Memory B cell (primary cell): ENCODE measurements around the gene PLEKHG2.

ENCODE experiments used
- ATAC-seq: fragments of 150-1000 bp; cut with Tn5 transposase; 2 replicates; pipeline ENCODE4 v1.10.0; 2021; ENCODE audit warnings: low read depth, mild to moderate bottlenecking, moderate library complexity
- DNase-seq, 2 donors: peaks; one replicate each; pipeline ENCODE4 v3.0.0; 2022; ENCODE audit warnings: low spot score in 2 of 2
- H3K27ac Mint-ChIP-seq: one replicate; pipeline ENCODE4 v1.8.0; 2022; ENCODE audit warnings: mild to moderate bottlenecking, moderate library complexity, mixed read lengths
- H3K27me3 Mint-ChIP-seq: one replicate; pipeline ENCODE4 v1.8.0; 2022; ENCODE audit warnings: mixed read lengths
- H3K36me3 Mint-ChIP-seq: one replicate; pipeline ENCODE4 v1.8.0; 2022; ENCODE audit warnings: mild to moderate bottlenecking, mixed read lengths
- H3K4me1 Mint-ChIP-seq: one replicate; pipeline ENCODE4 v1.8.0; 2022; ENCODE audit warnings: mixed read lengths
- H3K4me3 Mint-ChIP-seq: one replicate; pipeline ENCODE4 v1.8.0; 2022; ENCODE audit warnings: mild to moderate bottlenecking, moderate library complexity, mixed read lengths
- H3K9me3 Mint-ChIP-seq: one replicate; pipeline ENCODE4 v1.8.0; 2022; ENCODE audit warnings: mixed read lengths

Gene PLEKHG2

GRCh38 chr19:39416152-39417120 is 4.0 kb downstream of the PLEKHG2 start:
- no peak overlapping the region for H3K27ac Mint-ChIP-seq
- no peak for ATAC-seq
- no peaks in the 10 kb centered on the region for H3K9me3 Mint-ChIP-seq

GRCh38 chr19:39417463-39418181 is 5.2 kb downstream of the PLEKHG2 start:
- Mint-ChIP-seq H3K9me3 (no peaks in the 10 kb centered on the region), H3K27me3 (no peaks in the 10 kb centered on the region), H3K27ac (no peak overlapping the region), H3K4me1 (peaks cover 15% of the 10 kb centered on the region), H3K36me3 (peaks cover 8% of the 10 kb centered on the region), H3K4me3 (no peak overlapping the region)
- ATAC-seq (peak; percentile 29), DNase-seq (no peak)

More at GRCh38 chr19:39416152-39417120, 4.0 kb downstream of the PLEKHG2 start:
- Mint-ChIP-seq H3K4me3 (no peak overlapping the region), H3K27me3 (no peaks in the 10 kb centered on the region), H3K36me3 (peaks cover 9% of the 10 kb centered on the region), H3K4me1 (peaks cover 21% of the 10 kb centered on the region)
- DNase-seq, result no peak

GRCh38 chr19:39419003-39419402 is 6.5 kb downstream of the PLEKHG2 start:
- Mint-ChIP-seq H3K4me3 (no peak overlapping the region), H3K9me3 (no peaks in the 10 kb centered on the region), H3K27me3 (no peaks in the 10 kb centered on the region), H3K27ac (no peak overlapping the region), H3K36me3 (peaks cover 10% of the 10 kb centered on the region), H3K4me1 (peaks cover 10% of the 10 kb centered on the region)
- DNase-seq (no peak), ATAC-seq (no peak)

- ATAC-seq (no peak), DNase-seq (no peak)
- H3K27ac Mint-ChIP-seq, result no peak overlapping the region
- peaks cover 9% of the 10 kb centered on the region for H3K36me3 Mint-ChIP-seq
- no peaks in the 10 kb centered on the region for H3K9me3 Mint-ChIP-seq
- no peaks in the 10 kb centered on the region for H3K27me3 Mint-ChIP-seq
- no peak overlapping the region for H3K4me3 Mint-ChIP-seq
- H3K4me1 Mint-ChIP-seq, result no peaks in the 10 kb centered on the region
These were observed 8.3 kb downstream of the PLEKHG2 start for GRCh38 chr19:39420769-39421168.

- H3K4me3 Mint-ChIP-seq, result no peak overlapping the region
These were observed 9.6 kb downstream of the PLEKHG2 start for GRCh38 chr19:39422020-39422419.

GRCh38 chr19:39423258-39424086 is 11.0 kb downstream of the PLEKHG2 start:
- H3K4me3 Mint-ChIP-seq, result no peak overlapping the region
- no peaks in the 10 kb centered on the region for H3K27me3 Mint-ChIP-seq
- peaks cover 8% of the 10 kb centered on the region for H3K36me3 Mint-ChIP-seq
- no peaks in the 10 kb centered on the region for H3K4me1 Mint-ChIP-seq
- DNase-seq (no peak), ATAC-seq (no peak)
- no peaks in the 10 kb centered on the region for H3K9me3 Mint-ChIP-seq
- peak overlapping the region; percentile 69 for H3K27ac Mint-ChIP-seq

More at GRCh38 chr19:39422020-39422419, 9.6 kb downstream of the PLEKHG2 start:
- DNase-seq (no peak), ATAC-seq (no peak)
- no peaks in the 10 kb centered on the region for H3K9me3 Mint-ChIP-seq
- no peaks in the 10 kb centered on the region for H3K4me1 Mint-ChIP-seq
- no peaks in the 10 kb centered on the region for H3K27me3 Mint-ChIP-seq
- no peak overlapping the region for H3K27ac Mint-ChIP-seq
- H3K36me3 Mint-ChIP-seq, result peaks cover 11% of the 10 kb centered on the region

- ATAC-seq (no peak), DNase-seq (no peak)
- peaks cover 8% of the 10 kb centered on the region for H3K36me3 Mint-ChIP-seq
- no peaks in the 10 kb centered on the region for H3K27me3 Mint-ChIP-seq
- H3K9me3 Mint-ChIP-seq, result no peaks in the 10 kb centered on the region
- H3K27ac Mint-ChIP-seq, result peak overlapping the region; percentile 69
- H3K4me3 Mint-ChIP-seq, result no peak overlapping the region
- H3K4me1 Mint-ChIP-seq, result no peaks in the 10 kb centered on the region
These were observed 12.5 kb downstream of the PLEKHG2 start for GRCh38 chr19:39424934-39425333.

- Mint-ChIP-seq H3K27me3 (no peaks in the 10 kb centered on the region), H3K9me3 (no peaks in the 10 kb centered on the region), H3K36me3 (peaks cover 8% of the 10 kb centered on the region), H3K27ac (peak overlapping the region; percentile 0), H3K4me3 (no peak overlapping the region), H3K4me1 (peaks cover 4% of the 10 kb centered on the region)
- ATAC-seq, result no peak
- DNase-seq, result no peak
These were observed 13.3 kb downstream of the PLEKHG2 start for GRCh38 chr19:39425744-39426143.

GRCh38 chr19:39426170-39426569 is 13.7 kb downstream of the PLEKHG2 start:
- Mint-ChIP-seq H3K27ac (peak overlapping the region; percentile 0), H3K27me3 (no peaks in the 10 kb centered on the region), H3K4me1 (peaks cover 4% of the 10 kb centered on the region), H3K9me3 (no peaks in the 10 kb centered on the region), H3K36me3 (peaks cover 8% of the 10 kb centered on the region), H3K4me3 (no peak overlapping the region)
- ATAC-seq, result no peak
- no peak for DNase-seq

GRCh38 chr19:39427707-39428106 is 15.2 kb downstream of the PLEKHG2 start:
- no peak for ATAC-seq
- DNase-seq, result no peak
- Mint-ChIP-seq H3K9me3 (no peaks in the 10 kb centered on the region), H3K4me1 (peaks cover 4% of the 10 kb centered on the region), H3K27ac (no peak overlapping the region), H3K36me3 (peaks cover 10% of the 10 kb centered on the region), H3K27me3 (no peaks in the 10 kb centered on the region), H3K4me3 (no peak overlapping the region)

GRCh38 chr19:39428283-39429112 is 16.0 kb downstream of the PLEKHG2 start:
- DNase-seq, result no peak
- H3K4me3 Mint-ChIP-seq, result no peak overlapping the region
- H3K27ac Mint-ChIP-seq, result no peak overlapping the region
- no peaks in the 10 kb centered on the region for H3K9me3 Mint-ChIP-seq
- peaks cover 7% of the 10 kb centered on the region for H3K4me1 Mint-ChIP-seq
- peaks cover 11% of the 10 kb centered on the region for H3K36me3 Mint-ChIP-seq
- ATAC-seq, result no peak
- no peaks in the 10 kb centered on the region for H3K27me3 Mint-ChIP-seq

GRCh38 chr19:39430675-39431593 is 18.5 kb downstream of the PLEKHG2 start:
- Mint-ChIP-seq H3K36me3 (peaks cover 13% of the 10 kb centered on the region), H3K4me1 (peaks cover 20% of the 10 kb centered on the region), H3K9me3 (no peaks in the 10 kb centered on the region), H3K27me3 (no peaks in the 10 kb centered on the region), H3K27ac (peak overlapping the region; percentile 91), H3K4me3 (no peak overlapping the region)
- DNase-seq (peak in 1 of 2 donors; percentile 67), ATAC-seq (peak; percentile 68)
